Lung microvascular endothelial cell (primary cell): Measurements from ENCODE around the gene HMCN2. TPM values are rescaled to one million over a fixed set of nuclear protein-coding genes. Genes with fewer than 3 reads are reported as not detected.

ENCODE experiments used
- DNase-seq, 2 donors: peaks; one replicate each; pipeline versions ENCODE4 v3.0.0 to v3.0.0-alpha.2; 2010; ENCODE audit warnings: low read depth in 2 of 2
- total RNA-seq: library from RNA; depleted of rRNA; stranded (reverse); fragments of >200 nt; gene quantifications from 2 replicates; pipeline ENCODE4 v1.2.1, GENCODE V29; 2014

HMCN2 gene
- total RNA-seq, 1 donor from 2014 or later, result under 0.01 TPM

- DNase-seq, result no peak
Measured at GRCh38 chr9:130364619-130365322, 99.2 kb downstream of the HMCN2 start.

- DNase-seq, result no peak
Measured at GRCh38 chr9:130365323-130365721, 99.8 kb downstream of the HMCN2 start.

- no peak for DNase-seq
Measured at GRCh38 chr9:130366072-130366471, 100.5 kb downstream of the HMCN2 start.

GRCh38 chr9:130366888-130367550, 101.5 kb downstream of the HMCN2 start:
- DNase-seq, result no peak

- peak in 1 of 2 donors; percentile 52 for DNase-seq
Measured at GRCh38 chr9:130368631-130369103, 103.1 kb downstream of the HMCN2 start.

- no peak for DNase-seq
Measured at GRCh38 chr9:130370226-130370625, 104.7 kb downstream of the HMCN2 start.

GRCh38 chr9:130371196-130371966, 105.8 kb downstream of the HMCN2 start:
- no peak for DNase-seq

- DNase-seq, result no peak
Measured at GRCh38 chr9:130372057-130372456, 106.5 kb downstream of the HMCN2 start.

- DNase-seq, result no peak
Measured at GRCh38 chr9:130373679-130374325, 108.2 kb downstream of the HMCN2 start.

- DNase-seq, result no peak
Measured at GRCh38 chr9:130377612-130378011, 112.1 kb downstream of the HMCN2 start.

GRCh38 chr9:130378875-130379648, 113.5 kb downstream of the HMCN2 start:
- no peak for DNase-seq

- DNase-seq, result no peak
Measured at GRCh38 chr9:130379649-130379970, 114.0 kb downstream of the HMCN2 start.

- no peak for DNase-seq
Measured at GRCh38 chr9:130380920-130381469, 115.4 kb downstream of the HMCN2 start.

GRCh38 chr9:130381660-130382059, 116.1 kb downstream of the HMCN2 start:
- no peak for DNase-seq

- no peak for DNase-seq
Measured at GRCh38 chr9:130382096-130382495, 116.5 kb downstream of the HMCN2 start.

GRCh38 chr9:130382636-130383349, 117.2 kb downstream of the HMCN2 start:
- no peak for DNase-seq

GRCh38 chr9:130383350-130383715, 117.8 kb downstream of the HMCN2 start:
- no peak for DNase-seq

GRCh38 chr9:130383979-130384676, 118.6 kb downstream of the HMCN2 start:
- no peak for DNase-seq

GRCh38 chr9:130385257-130385656, 119.7 kb downstream of the HMCN2 start:
- no peak for DNase-seq

- no peak for DNase-seq
Measured at GRCh38 chr9:130387398-130387797, 121.8 kb downstream of the HMCN2 start.
